ENCODE results near the gene SCPEP1.

The SCPEP1 gene

DNA sequence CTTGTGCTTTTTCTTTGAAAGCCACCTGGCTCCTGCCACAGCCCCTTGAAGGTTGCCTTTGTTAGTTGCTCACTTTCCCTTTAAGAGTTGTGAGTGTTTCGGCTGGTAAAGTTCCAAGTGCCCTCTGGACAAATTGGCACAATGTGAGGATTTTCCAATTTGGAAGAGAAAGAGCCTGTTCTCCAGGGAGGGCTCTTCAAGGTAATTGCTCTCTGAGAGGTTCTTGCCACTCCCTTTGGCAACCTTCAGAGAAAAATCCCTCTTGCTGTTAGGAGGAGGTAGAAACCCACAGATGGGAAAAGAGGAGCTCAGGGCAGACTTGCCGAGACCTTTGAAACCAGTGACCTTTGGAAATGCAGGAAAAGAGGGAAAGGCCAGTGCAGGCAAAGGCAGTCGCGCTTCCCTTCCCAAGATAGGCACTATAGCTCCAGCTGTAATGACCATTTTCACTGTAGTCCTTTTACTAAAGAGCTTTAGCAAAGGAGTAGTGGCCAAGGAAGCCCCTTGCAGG lies 58.1 kb downstream of the SCPEP1 start:
- no peak overlapping the region for H3K4me3 ChIP-seq (ENCODE audit: low read depth, low read length)
- in situ Hi-C loops (cut with HindIII; ENCODE audit: low sequenced_read_pairs) = no loop called here
- no peak for DNase-seq (ENCODE audit: low read depth, low spot score)
- TF ChIP-seq, protein P1, sequence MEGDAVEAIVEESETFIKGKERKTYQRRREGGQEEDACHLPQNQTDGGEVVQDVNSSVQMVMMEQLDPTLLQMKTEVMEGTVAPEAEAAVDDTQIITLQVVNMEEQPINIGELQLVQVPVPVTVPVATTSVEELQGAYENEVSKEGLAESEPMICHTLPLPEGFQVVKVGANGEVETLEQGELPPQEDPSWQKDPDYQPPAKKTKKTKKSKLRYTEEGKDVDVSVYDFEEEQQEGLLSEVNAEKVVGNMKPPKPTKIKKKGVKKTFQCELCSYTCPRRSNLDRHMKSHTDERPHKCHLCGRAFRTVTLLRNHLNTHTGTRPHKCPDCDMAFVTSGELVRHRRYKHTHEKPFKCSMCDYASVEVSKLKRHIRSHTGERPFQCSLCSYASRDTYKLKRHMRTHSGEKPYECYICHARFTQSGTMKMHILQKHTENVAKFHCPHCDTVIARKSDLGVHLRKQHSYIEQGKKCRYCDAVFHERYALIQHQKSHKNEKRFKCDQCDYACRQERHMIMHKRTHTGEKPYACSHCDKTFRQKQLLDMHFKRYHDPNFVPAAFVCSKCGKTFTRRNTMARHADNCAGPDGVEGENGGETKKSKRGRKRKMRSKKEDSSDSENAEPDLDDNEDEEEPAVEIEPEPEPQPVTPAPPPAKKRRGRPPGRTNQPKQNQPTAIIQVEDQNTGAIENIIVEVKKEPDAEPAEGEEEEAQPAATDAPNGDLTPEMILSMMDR (IDR thresholded peaks at IDR 0.05; ENCODE audit: low read depth, low read length) = no peak

- TF ChIP-seq, protein P1 (IDR thresholded peaks at IDR 0.05; ENCODE audit: low read depth, low read length) = no peak
- DNase-seq (ENCODE audit: low read depth, low spot score) = no peak
- no peak overlapping the region for H3K4me3 ChIP-seq (ENCODE audit: low read depth, low read length)
- in situ Hi-C loops (cut with HindIII; ENCODE audit: low sequenced_read_pairs) = no loop called here
These were observed 59.5 kb downstream of the SCPEP1 start for GRCh38 chr17:57037411-57037810.

DNA sequence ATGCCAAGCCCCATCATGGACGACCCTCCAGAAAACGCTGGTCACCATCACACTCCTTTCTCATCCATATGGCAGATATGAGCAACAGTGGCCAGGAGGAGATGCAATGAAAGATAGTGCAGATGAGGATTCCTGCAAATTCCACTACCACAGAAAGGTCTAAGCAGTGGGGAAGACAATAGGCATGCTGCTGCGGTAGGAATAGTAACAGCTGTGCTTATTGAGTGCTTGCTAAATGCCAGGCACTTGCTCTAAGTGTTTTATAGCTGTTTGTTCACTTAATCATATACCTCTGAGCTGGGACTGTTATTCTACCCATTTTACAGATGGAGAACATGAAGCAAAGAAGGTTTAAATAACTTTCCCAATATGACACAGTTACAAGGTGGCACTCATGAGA lies 60.6 kb downstream of the SCPEP1 start:
- in situ Hi-C loops (cut with HindIII; ENCODE audit: low sequenced_read_pairs) = no loop called here
- no peak for DNase-seq (ENCODE audit: low read depth, low spot score)
- no peak overlapping the region for H3K4me3 ChIP-seq (ENCODE audit: low read depth, low read length)
- TF ChIP-seq, protein P1 (IDR thresholded peaks at IDR 0.05; ENCODE audit: low read depth, low read length) = no peak

GRCh38 chr17:57040571-57040970 lies 62.6 kb downstream of the SCPEP1 start:
- in situ Hi-C loops (cut with HindIII; ENCODE audit: low sequenced_read_pairs) = no loop called here

GRCh38 chr17:57043276-57043675 lies 65.3 kb downstream of the SCPEP1 start:
- DNase-seq (ENCODE audit: low read depth, low spot score) = no peak
- no peak overlapping the region for H3K4me3 ChIP-seq (ENCODE audit: low read depth, low read length)
- TF ChIP-seq, protein P1 (IDR thresholded peaks at IDR 0.05; ENCODE audit: low read depth, low read length) = no peak
- in situ Hi-C loops (cut with HindIII; ENCODE audit: low sequenced_read_pairs) = no loop called here

More at GRCh38 chr17:57040571-57040970, 62.6 kb downstream of the SCPEP1 start:
- TF ChIP-seq, protein P1 (IDR thresholded peaks at IDR 0.05; ENCODE audit: low read depth, low read length) = no peak
- no peak overlapping the region for H3K4me3 ChIP-seq (ENCODE audit: low read depth, low read length)
- DNase-seq (ENCODE audit: low read depth, low spot score) = no peak

DNA sequence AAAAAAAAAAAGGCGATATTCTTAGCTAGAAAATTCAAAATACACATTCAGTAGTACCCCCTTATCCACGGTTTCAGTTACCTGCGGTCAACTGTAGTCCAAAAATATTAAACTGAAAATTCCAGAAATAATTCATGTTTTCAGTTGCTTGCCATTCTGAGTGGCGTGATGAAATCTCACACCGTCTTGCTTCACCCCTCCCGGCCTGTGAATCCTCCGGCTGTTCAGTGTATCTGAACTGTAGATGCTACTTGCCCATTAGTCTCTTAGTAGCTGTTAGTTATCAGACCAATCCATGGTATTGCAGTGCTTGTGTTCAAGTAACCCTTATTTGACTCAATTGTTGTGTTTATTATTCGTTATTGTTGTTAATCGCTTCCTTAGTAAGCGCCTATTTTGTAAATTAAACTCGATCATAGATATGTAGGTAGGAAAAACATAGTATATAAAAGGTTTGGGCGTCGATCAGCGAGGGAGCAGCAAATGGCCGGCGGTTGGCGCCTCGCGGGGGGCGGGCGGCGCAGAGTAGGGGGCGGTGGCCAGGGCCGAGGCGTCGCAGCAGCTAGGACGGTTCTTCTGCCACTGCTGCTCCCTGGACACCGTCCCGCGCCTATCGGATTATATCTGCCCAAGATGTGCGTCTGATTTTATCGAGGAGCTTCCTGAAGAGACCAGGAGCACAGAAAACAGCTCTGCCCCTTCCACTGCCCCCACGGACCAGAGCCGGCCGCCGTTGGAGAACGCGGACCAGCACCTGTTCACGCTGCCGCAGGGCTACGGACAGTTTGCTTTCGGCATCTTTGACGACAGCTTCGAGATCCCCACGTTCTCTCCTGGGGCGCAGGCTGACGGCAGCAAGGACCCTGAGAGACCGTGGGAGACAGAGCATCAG lies 67.3 kb downstream of the SCPEP1 start:
- TF ChIP-seq, protein P1 (IDR thresholded peaks at IDR 0.05; ENCODE audit: low read depth, low read length) = no peak
- no peak overlapping the region for H3K4me3 ChIP-seq (ENCODE audit: low read depth, low read length)
- no peak for DNase-seq (ENCODE audit: low read depth, low spot score)
- in situ Hi-C loops (cut with HindIII; ENCODE audit: low sequenced_read_pairs) = no loop called here

Data from astrocyte of the spinal cord (primary cell).